HG03175 (cell line): ENCODE measurements around the gene BANF2.

Experiments
- ATAC-seq: cut with Tn5 transposase; IDR thresholded peaks from one replicate; pipeline ENCODE4 v1.9.1; 2021; ENCODE audit warnings: mild to moderate bottlenecking, moderate library complexity; ENCODE audit not compliant: unreplicated experiment

The BANF2 gene

DNA sequence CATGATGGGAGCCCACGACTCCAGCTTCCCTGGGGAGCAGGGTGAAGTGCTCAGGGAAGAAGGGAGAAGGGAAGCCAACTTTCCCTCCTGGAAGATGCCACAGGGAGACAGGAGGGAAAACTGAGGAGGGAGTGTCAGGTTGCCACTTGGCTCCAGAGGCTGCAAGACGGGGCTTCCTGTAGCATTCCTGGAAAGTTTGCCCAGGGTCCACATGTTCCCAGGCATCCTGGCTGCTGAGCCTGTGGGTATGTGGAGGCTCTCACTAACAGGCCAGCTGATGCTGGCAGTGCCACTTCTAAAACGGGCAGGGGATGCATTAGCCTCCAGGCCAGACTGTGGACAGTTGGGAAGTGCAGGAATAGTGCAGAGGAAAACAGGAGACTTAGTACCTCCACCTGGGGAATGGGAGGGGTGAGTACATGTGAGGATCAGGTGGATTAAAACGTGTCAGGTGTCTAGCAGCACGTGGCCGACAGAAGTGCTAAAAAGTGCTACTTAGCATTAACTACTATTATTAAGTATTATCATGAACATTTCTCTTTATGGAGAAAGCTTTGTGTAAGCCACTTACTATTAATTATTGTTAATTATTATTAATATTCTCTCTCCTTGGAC is 33.2 kb downstream of the BANF2 start:
- ATAC-seq = no peak

DNA sequence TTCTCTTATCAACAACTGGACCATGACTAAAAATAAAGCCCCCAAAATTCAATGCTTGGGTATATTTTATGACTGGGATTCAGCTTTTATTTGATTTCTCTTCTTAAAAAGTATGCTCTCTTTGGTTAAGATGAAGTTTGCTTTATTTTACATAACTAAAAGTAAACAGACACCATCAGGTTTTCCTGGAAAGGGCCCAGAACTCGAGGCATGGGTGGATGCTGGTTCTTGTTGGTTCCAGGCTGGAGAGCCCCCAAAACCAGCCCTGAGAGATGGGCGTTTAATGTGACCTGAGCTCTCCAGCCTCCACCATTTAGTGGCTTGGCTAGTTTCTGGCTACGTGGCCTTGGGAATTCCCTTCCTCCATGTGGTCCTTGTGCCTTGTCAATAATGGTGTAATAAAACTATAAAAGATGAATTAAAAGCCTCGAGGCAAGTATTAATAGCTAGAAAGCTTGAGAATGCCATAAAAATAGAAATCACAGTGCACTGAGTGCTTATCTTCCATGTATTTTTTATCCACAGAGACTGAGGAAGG is 34.1 kb downstream of the BANF2 start:
- no peak for ATAC-seq

GRCh38 chr20:17734374-17734773 is 34.6 kb downstream of the BANF2 start:
- no peak for ATAC-seq

DNA sequence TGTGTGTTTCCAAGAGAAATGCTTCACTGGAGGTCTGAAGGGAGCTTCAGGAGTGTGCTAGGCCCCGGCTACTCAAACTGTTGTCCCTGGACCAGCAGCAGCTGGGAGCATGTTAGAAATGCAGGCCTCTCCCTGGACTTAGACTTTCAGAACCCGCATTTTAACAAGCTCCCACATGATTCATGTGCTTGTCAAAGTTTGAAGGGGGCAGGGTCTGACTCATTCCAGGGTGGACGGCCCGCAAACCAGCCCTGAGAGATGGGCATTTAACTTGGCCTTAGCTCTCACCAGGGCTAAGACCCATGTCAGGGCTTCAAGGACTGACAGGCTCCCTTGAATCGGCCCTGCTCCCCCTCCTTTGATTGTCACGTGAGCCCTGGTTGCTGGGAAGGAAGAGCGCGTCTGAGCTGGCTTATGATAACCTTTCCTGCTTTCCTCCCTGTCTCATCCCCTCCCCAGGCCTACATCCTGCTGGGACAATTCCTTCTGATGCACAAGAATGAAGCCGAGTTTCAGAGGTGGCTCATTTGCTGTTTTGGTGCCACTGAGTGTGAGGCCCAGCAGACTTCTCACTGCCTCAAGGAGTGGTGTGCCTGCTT is 35.5 kb downstream of the BANF2 start:
- no peak for ATAC-seq

- no peak for ATAC-seq
Observed at GRCh38 chr20:17735959-17736621, 36.3 kb downstream of the BANF2 start.

DNA sequence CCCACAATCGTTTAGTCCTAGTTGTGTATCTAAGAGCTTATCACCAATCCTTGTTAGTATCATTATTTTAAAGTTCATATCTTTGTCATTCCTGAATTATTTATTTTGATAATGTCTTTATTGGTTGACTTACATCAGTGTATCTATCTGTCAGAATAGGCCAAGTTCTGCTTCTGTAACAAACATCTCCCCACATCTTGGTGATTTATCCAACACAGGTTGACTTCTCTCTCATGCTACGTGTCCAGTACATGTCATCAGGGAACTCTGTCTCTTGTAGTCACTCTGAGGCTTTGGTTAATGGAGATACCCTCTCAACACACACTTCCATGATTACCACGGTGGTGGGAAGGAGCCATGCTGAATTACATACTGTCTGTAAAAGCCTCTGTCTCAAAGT is 38.4 kb downstream of the BANF2 start:
- ATAC-seq = no peak

- ATAC-seq = no peak
Observed at GRCh38 chr20:17741220-17741619, 41.5 kb downstream of the BANF2 start.

- ATAC-seq = no peak
Observed at GRCh38 chr20:17742731-17743130, 43.0 kb downstream of the BANF2 start.

GRCh38 chr20:17743677-17744076 is 43.9 kb downstream of the BANF2 start:
- ATAC-seq = no peak

DNA sequence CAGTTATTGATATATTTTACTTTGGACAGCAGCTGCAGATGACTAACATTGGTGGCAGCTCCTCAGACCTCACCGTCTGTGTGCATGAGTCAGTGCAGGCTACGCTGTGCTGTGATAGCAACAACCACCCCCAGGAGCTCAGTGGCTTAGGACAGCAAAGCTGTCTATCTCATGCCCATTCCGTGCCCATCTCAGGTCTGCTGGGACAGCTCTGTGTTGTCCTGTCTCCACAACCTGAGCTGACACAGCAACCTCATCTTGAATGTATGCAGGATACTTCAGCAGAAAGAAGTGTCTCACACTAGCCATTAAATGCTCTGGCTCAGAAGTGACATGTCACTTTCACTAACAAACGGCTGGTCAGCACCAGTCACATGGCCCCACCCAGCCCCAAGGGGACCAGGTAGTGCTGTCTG is 47.7 kb downstream of the BANF2 start:
- no peak for ATAC-seq

DNA sequence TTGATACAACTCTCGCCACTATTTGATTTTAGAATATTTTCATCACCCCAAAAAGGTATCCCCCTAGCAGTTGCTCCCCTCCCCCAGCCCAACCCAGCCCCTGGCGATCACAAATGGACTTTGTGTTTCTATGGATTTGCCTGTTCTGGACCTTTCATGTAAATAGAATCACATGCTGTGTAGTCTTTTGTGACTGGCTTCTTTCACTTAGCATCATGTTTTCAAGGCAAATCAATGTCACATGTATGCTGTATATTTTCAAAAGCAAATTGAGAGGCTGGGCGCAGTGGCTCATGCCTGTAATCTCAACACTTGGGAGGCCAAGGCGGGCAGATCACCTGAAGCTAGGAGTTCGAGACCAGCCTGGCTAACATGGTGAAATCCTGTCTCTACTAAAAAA is 48.5 kb downstream of the BANF2 start:
- no peak for ATAC-seq

DNA sequence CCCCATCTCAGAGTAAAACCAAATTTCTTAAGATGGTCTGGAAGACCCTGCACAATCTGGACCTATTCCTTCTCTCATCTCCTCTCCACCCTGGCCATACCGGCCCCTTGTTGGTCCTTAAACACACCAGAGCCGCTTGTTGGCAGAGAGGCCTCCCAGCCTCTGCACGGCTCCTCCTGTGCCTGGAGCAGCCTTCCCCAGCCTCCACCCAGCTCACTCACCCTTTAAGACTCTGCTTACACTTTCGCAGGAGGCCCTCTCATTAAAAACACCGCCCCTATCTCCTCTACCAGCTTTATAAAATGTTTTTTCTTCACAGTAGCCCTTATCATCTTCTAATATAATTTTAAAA is 49.8 kb downstream of the BANF2 start:
- no peak for ATAC-seq

DNA sequence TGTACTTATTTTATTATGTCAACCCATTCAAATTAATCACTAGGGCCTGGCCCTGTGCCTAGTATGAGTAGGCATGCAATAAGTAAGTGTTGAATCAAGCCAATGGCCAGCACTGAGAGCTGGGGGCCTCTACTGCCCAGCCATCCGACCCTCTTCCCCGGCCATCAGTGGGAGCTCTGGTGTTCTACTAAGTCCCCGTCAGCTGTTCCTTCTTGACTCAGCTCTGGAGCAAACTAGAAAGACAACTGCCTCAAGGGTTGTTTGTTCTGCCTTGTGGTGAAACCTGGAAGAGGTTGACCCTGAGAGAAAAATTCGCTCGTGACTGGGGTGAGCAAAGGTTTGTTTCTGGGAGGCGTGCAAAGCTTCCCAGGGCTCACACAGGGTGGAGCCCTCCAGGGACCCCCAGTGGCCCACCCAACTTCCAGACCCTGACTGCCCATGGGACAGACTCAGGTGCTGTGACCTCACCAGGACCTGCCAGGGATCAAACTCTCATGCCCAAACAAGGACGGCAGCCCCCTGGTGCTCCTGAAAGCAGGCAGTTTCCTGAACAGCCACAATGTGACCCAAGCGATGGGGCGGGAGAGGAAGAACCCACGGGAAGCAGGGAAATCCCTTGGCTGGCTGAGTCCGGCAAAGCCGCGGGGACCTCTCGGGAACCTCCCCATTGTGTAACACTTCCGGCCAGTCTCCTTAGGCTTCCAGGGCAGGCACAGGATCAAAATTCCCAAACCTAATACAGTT is 50.4 kb downstream of the BANF2 start:
- no peak for ATAC-seq

DNA sequence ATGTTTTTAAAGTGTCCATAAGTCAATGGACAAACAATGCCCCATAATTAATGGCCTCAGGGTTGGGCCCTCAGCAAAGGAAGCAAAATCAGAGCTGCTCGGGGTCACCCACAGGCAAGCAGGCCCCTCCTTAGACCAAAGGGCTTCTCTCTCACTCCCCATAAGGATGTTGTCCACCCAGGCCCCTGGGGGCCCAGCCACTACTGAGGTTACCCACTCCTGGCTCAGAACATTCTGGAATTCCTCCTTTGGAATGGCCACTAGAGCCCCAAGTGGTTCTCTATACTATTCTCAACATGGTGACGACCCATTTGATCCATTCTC is 50.9 kb downstream of the BANF2 start:
- no peak for ATAC-seq

- no peak for ATAC-seq
Observed at GRCh38 chr20:17751640-17752039, 51.9 kb downstream of the BANF2 start.

DNA sequence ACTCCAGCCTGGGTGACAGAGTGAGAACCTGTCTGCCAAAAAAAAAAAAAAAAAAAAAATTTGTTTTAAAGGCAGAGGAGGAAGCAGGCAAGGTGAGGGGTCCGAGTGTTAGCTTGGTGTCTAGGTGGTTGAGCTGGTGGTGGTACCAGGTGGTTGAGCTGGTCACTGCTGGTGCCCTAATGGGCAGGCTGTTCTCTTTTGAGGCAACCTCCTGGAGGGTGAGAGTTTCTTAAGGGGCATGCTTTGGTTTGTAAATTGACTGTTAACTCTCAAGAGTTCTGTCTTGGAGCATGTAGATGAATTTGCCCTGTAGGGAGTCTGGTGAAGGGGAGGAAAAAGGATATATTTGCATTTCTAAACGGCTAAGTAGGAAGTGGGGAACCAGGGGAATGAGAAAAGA is 52.7 kb downstream of the BANF2 start:
- no peak for ATAC-seq

GRCh38 chr20:17753516-17753915 is 53.8 kb downstream of the BANF2 start:
- ATAC-seq = no peak

GRCh38 chr20:17756529-17756928 is 56.8 kb downstream of the BANF2 start:
- no peak for ATAC-seq

GRCh38 chr20:17757496-17757895 is 57.7 kb downstream of the BANF2 start:
- ATAC-seq = no peak

GRCh38 chr20:17758010-17758409 is 58.2 kb downstream of the BANF2 start:
- ATAC-seq = no peak

- no peak for ATAC-seq
Observed at GRCh38 chr20:17758512-17758911, 58.7 kb downstream of the BANF2 start.

DNA sequence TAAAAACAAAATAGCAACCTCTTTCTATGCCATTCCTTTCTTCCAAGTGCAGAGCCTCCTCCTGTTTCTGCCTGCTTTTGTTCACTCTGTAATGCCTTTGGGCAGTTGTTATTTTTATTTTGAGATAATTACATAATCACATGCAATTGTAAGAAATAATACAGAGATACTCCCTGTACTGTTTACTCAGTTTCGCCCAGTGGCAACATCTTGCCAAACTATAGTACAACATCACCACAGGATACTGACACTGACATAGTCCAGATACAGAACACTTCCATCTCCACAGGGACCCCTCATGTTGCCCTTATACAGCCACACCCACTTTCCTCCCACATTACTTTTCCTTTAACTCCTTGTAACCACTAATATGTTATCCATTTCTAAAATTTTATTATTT is 59.7 kb downstream of the BANF2 start:
- ATAC-seq = no peak
